Thymus (tissue), 11 donors: Measurements from ENCODE around the gene MDH1B. TPM values are rescaled to one million over a fixed set of nuclear protein-coding genes. Genes with fewer than 3 reads are reported as not detected.

Experiments
- DNase-seq, 9 donors: peaks; one replicate each; pipeline ENCODE4 v3.0.0-alpha.2; 2013; ENCODE audit warnings: low spot score in 9 of 9, low read depth in 6 of 9, missing footprints in 1 of 9
- H3K27ac ChIP-seq, 2 donors: one replicate each; pipeline ENCODE4 v1.5.1; 2013; ENCODE audit warnings: control low read depth in 1 of 2, low read depth in 1 of 2, low read length in 1 of 2, mild to moderate bottlenecking in 1 of 2, moderate library complexity in 1 of 2
- H3K27me3 ChIP-seq, 2 donors: one replicate each; pipeline ENCODE4 v1.5.1; 2013; ENCODE audit warnings: low read length in 1 of 2; ENCODE audit not compliant: control insufficient read depth in 2 of 2, insufficient read depth in 1 of 2
- H3K36me3 ChIP-seq, 2 donors: one replicate each; pipeline ENCODE4 v1.5.1; 2013; ENCODE audit warnings: low read length in 1 of 2, mild to moderate bottlenecking in 1 of 2, moderate library complexity in 1 of 2; ENCODE audit not compliant: control insufficient read depth in 2 of 2, insufficient read depth in 2 of 2
- H3K4me1 ChIP-seq, 2 donors: one replicate each; pipeline ENCODE4 v1.5.1; 2013; ENCODE audit warnings: low read length in 2 of 2; ENCODE audit not compliant: control insufficient read depth in 2 of 2, insufficient read depth in 2 of 2
- H3K4me3 ChIP-seq, 2 donors: one replicate each; pipeline ENCODE4 v1.5.1; 2013; ENCODE audit warnings: low read length in 2 of 2, control low read depth in 1 of 2, mild to moderate bottlenecking in 1 of 2
- H3K9me3 ChIP-seq, 2 donors: one replicate each; pipeline ENCODE4 v1.5.1; 2013; ENCODE audit warnings: low read length in 1 of 2, mild to moderate bottlenecking in 1 of 2; ENCODE audit not compliant: control insufficient read depth in 2 of 2, insufficient read depth in 1 of 2
- WGBS: extraction: QIAGEN DNeasy Blood & Tissue Kit; methylation state at CpG from one replicate; pipeline ENCODE4 v1.1.7; 2013; 5-methylcytosine and 5-hydroxymethylcytosine counted together
- polyA plus RNA-seq: library from polyadenylated mRNA; stranded (reverse); fragments of 200-250 nt; gene quantifications from one replicate; pipeline ENCODE4 v1.2.3, GENCODE V29; 2013
- total RNA-seq: library from RNA; stranded (reverse); fragments of 120-200 nt; gene quantifications from one replicate; pipeline ENCODE4 v1.2.4, GENCODE V29; 2013
- donor health status: healthy.

The MDH1B gene
- total and polyA plus RNA-seq, 2 donors, result 1.2 to 1.3 TPM

DNA sequence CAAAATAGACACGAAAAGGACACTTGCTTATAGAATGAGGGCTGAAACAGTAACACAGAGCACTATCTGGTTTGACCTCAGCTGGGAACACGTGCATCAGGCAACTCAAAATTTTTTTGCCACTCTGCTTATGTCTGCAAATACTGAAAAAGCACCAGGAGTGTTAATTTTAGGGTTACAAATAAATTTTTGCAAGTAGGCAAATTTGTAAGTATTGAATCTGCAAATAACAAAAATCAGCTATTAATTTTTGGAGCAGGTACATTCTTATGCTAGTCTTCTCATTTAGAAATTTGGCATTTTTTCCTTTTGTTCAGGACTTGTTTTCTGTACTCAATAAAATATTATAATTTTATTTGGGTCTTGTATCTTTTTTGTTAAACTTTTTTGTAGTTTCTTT is 76.7 kb downstream of the MDH1B start:
- DNase-seq, result no peak
- Histone ChIP-seq H3K4me1 (no peaks in the 10 kb centered on the region), H3K36me3 (no peaks in the 10 kb centered on the region), H3K27me3 (no peaks in the 10 kb centered on the region), H3K4me3 (no peak overlapping the region), H3K9me3 (no peaks in the 10 kb centered on the region), H3K27ac (no peak overlapping the region)
- 92% methylated on average over 2 of the region's 2 CpGs for WGBS

Other genes with a start within 250 kb of the MDH1B start
- gene FAM237A, start 122.8 kb downstream of the MDH1B start, total RNA-seq, result not detected
- gene FAM237A, start 122.8 kb downstream of the MDH1B start, polyA plus RNA-seq, result 0.18 TPM
- not detected for gene DYTN, start 46.9 kb downstream of the MDH1B start, total RNA-seq
- not detected for gene DYTN, start 46.9 kb downstream of the MDH1B start, polyA plus RNA-seq
- gene FASTKD2, start 278 bp upstream of the MDH1B start, total RNA-seq, result 26.8 TPM
- 12.9 TPM for gene FASTKD2, start 278 bp upstream of the MDH1B start, polyA plus RNA-seq
- gene CPO, start 174.2 kb upstream of the MDH1B start, total RNA-seq, result 0.19 TPM
- gene CPO, start 174.2 kb upstream of the MDH1B start, polyA plus RNA-seq, result 0.27 TPM